Neutrophil (primary cell): Measurements from ENCODE around the gene NTM.

ENCODE experiments used
- H3K27ac ChIP-seq: fragments of 200-600 bp; sonication (generic); 2 replicates; pipeline ENCODE4 v1.5.1; 2016; ENCODE audit warnings: mild to moderate bottlenecking, moderate library complexity
- H3K27me3 ChIP-seq: fragments of 200-600 bp; sonication (generic); 2 replicates; pipeline ENCODE4 v1.6.0; 2016; ENCODE audit warnings: mild to moderate bottlenecking
- H3K36me3 ChIP-seq: fragments of 200-600 bp; sonication (generic); 2 replicates; pipeline ENCODE4 v1.5.1; 2017
- H3K4me1 ChIP-seq, 2 experiments: fragments of 200-600 bp in 1 of 2; sonication (generic) in 1 of 2; 1 replicate in 1 of 2; 2 replicates in 1 of 2; pipeline versions ENCODE4 v1.5.1 to v1.6.1; 2013 to 2016; ENCODE audit warnings: low read depth in 1 of 2, low read length in 1 of 2, mild to moderate bottlenecking in 1 of 2, moderate library complexity in 1 of 2; ENCODE audit not compliant: control insufficient read depth in 1 of 2, insufficient read depth in 1 of 2
- H3K4me3 ChIP-seq, 2 experiments: fragments of 200-600 bp in 1 of 2; sonication (generic) in 1 of 2; 1 replicate in 1 of 2; 2 replicates in 1 of 2; pipeline ENCODE4 v1.5.1; 2013 to 2016; ENCODE audit warnings: low read depth in 1 of 2, low read length in 1 of 2, mild to moderate bottlenecking in 1 of 2, moderate library complexity in 1 of 2
- H3K9me3 ChIP-seq: fragments of 200-600 bp; sonication (generic); 2 replicates; pipeline ENCODE4 v1.5.1; 2016
- CTCF ChIP-seq: fragments of 200-600 bp; sonication (generic); IDR thresholded peaks from 2 replicates; pipeline ENCODE4 v1.5.1; 2016; ENCODE audit warnings: antibody characterized with exemption

Gene NTM

GRCh38 chr11:131893103-131893890 is 522.9 kb downstream of the NTM start:
- no peaks in the 10 kb centered on the region for H3K9me3 ChIP-seq
- no peaks in the 10 kb centered on the region for H3K4me1 ChIP-seq
- no peak for TF ChIP-seq CTCF
- peaks cover 24% of the 10 kb centered on the region for H3K27me3 ChIP-seq
- no peak overlapping the region for H3K27ac ChIP-seq
- H3K36me3 ChIP-seq: no peaks in the 10 kb centered on the region
- H3K4me3 ChIP-seq: no peak overlapping the region

GRCh38 chr11:131893988-131894387 is 523.6 kb downstream of the NTM start:
- no peaks in the 10 kb centered on the region for H3K4me1 ChIP-seq
- no peak overlapping the region for H3K27ac ChIP-seq

GRCh38 chr11:131894615-131895544 is 524.5 kb downstream of the NTM start:
- no peaks in the 10 kb centered on the region for H3K9me3 ChIP-seq
- no peak for TF ChIP-seq CTCF
- no peaks in the 10 kb centered on the region for H3K4me1 ChIP-seq
- H3K36me3 ChIP-seq: no peaks in the 10 kb centered on the region
- H3K4me3 ChIP-seq: no peak overlapping the region
- no peak overlapping the region for H3K27ac ChIP-seq
- H3K27me3 ChIP-seq: peaks cover 26% of the 10 kb centered on the region

More at GRCh38 chr11:131893988-131894387, 523.6 kb downstream of the NTM start:
- H3K36me3 ChIP-seq: no peaks in the 10 kb centered on the region
- peaks cover 24% of the 10 kb centered on the region for H3K27me3 ChIP-seq
- no peak overlapping the region for H3K4me3 ChIP-seq
- TF ChIP-seq CTCF: no peak
- no peaks in the 10 kb centered on the region for H3K9me3 ChIP-seq

GRCh38 chr11:131895865-131896264 is 525.5 kb downstream of the NTM start:
- Histone ChIP-seq H3K27me3 (peaks cover 35% of the 10 kb centered on the region), H3K27ac (no peak overlapping the region), H3K4me1 (no peaks in the 10 kb centered on the region), H3K4me3 (no peak overlapping the region), H3K36me3 (no peaks in the 10 kb centered on the region), H3K9me3 (no peaks in the 10 kb centered on the region)
- no peak for TF ChIP-seq CTCF

- TF ChIP-seq CTCF: no peak
- Histone ChIP-seq H3K4me1 (no peaks in the 10 kb centered on the region), H3K9me3 (no peaks in the 10 kb centered on the region), H3K4me3 (no peak overlapping the region), H3K36me3 (no peaks in the 10 kb centered on the region), H3K27ac (no peak overlapping the region), H3K27me3 (peaks cover 41% of the 10 kb centered on the region)
Observed at GRCh38 chr11:131896978-131897615, 526.7 kb downstream of the NTM start.
